Measurements from ENCODE around the gene CLSTN2. TPM values are rescaled to one million over a fixed set of nuclear protein-coding genes. Genes with fewer than 3 reads are reported as not detected.
A peak's percentile ranks its signal among the peaks of the same experiment; 100 is the strongest.

CLSTN2 gene
- total RNA-seq, 2 donors from 2014 or later, result not detected

- ATAC-seq (replicated peaks in 1 of 2), result no peak
- Mint-ChIP-seq H3K9me3 (no peaks in the 10 kb centered on the region), H3K27ac (no peak overlapping the region), H3K36me3 (ENCODE audit: insufficient read depth in 2 of 2) (no peaks in the 10 kb centered on the region), H3K4me3 (no peak overlapping the region), H3K4me1 (ENCODE audit: low read depth) (no peaks in the 10 kb centered on the region), H3K27me3 (ENCODE audit: low read depth) (peaks cover 31% of the 10 kb centered on the region)
- no peak for DNase-seq
These were observed 4.8 kb upstream of the CLSTN2 start for GRCh38 chr3:139930211-139930610.

- Mint-ChIP-seq H3K9me3 (no peaks in the 10 kb centered on the region), H3K27me3 (ENCODE audit: low read depth) (peaks cover 64% of the 10 kb centered on the region)
- no peak for ATAC-seq (replicated peaks in 1 of 2)
These were observed 1.2 kb upstream of the CLSTN2 start for GRCh38 chr3:139933766-139934165.

GRCh38 chr3:139934613-139935015, 371 bp upstream of the CLSTN2 start:
- Mint-ChIP-seq H3K4me3 (peak overlapping the region; percentile 10 to 52), H3K27me3 (ENCODE audit: low read depth) (peaks cover 66% of the 10 kb centered on the region), H3K9me3 (no peaks in the 10 kb centered on the region), H3K36me3 (ENCODE audit: insufficient read depth in 2 of 2) (peaks cover 0 to 2% of the 10 kb centered on the region in 2 donors), H3K4me1 (ENCODE audit: low read depth) (peaks cover 10% of the 10 kb centered on the region), H3K27ac (no peak overlapping the region)
- peak; percentile 15 to 19 for DNase-seq
- peak; percentile 66 to 74 for ATAC-seq (replicated peaks in 1 of 2)

More at GRCh38 chr3:139933766-139934165, 1.2 kb upstream of the CLSTN2 start:
- no peak overlapping the region for H3K27ac Mint-ChIP-seq
- peaks cover 0 to 2% of the 10 kb centered on the region in 2 donors for H3K36me3 Mint-ChIP-seq (ENCODE audit: insufficient read depth in 2 of 2)
- peaks cover 10% of the 10 kb centered on the region for H3K4me1 Mint-ChIP-seq (ENCODE audit: low read depth)
- H3K4me3 Mint-ChIP-seq, result no peak overlapping the region
- no peak for DNase-seq

GRCh38 chr3:139935866-139936817, 1.2 kb downstream of the CLSTN2 start:
- Mint-ChIP-seq H3K27me3 (ENCODE audit: low read depth) (peaks cover 73% of the 10 kb centered on the region), H3K4me1 (ENCODE audit: low read depth) (peaks cover 10% of the 10 kb centered on the region), H3K27ac (no peak overlapping the region), H3K9me3 (no peaks in the 10 kb centered on the region), H3K4me3 (peak overlapping the region; percentile 18 to 43), H3K36me3 (ENCODE audit: insufficient read depth in 2 of 2) (peaks cover 0 to 2% of the 10 kb centered on the region in 2 donors)
- ATAC-seq (replicated peaks in 1 of 2) (no peak), DNase-seq (no peak)

GRCh38 chr3:139937674-139938279, 2.8 kb downstream of the CLSTN2 start:
- peaks cover 10% of the 10 kb centered on the region for H3K4me1 Mint-ChIP-seq (ENCODE audit: low read depth)
- ATAC-seq (replicated peaks in 1 of 2) (no peak), DNase-seq (peak; percentile 8 to 26)
- peaks cover 0 to 2% of the 10 kb centered on the region in 2 donors for H3K36me3 Mint-ChIP-seq (ENCODE audit: insufficient read depth in 2 of 2)
- H3K27ac Mint-ChIP-seq, result no peak overlapping the region
- H3K4me3 Mint-ChIP-seq, result no peak overlapping the region
- peaks cover 75% of the 10 kb centered on the region for H3K27me3 Mint-ChIP-seq (ENCODE audit: low read depth)
- no peaks in the 10 kb centered on the region for H3K9me3 Mint-ChIP-seq

- DNase-seq, result no peak
- ATAC-seq (replicated peaks in 1 of 2), result no peak
- Mint-ChIP-seq H3K9me3 (no peaks in the 10 kb centered on the region), H3K36me3 (ENCODE audit: insufficient read depth in 2 of 2) (peaks cover 0 to 2% of the 10 kb centered on the region in 2 donors), H3K4me1 (ENCODE audit: low read depth) (peaks cover 10% of the 10 kb centered on the region), H3K27ac (no peak overlapping the region), H3K4me3 (no peak overlapping the region), H3K27me3 (ENCODE audit: low read depth) (peaks cover 72% of the 10 kb centered on the region)
These were observed 4.8 kb downstream of the CLSTN2 start for GRCh38 chr3:139939681-139940190.

GRCh38 chr3:139940622-139941021, 5.6 kb downstream of the CLSTN2 start:
- Mint-ChIP-seq H3K4me3 (no peak overlapping the region), H3K36me3 (ENCODE audit: insufficient read depth in 2 of 2) (peaks cover 0 to 2% of the 10 kb centered on the region in 2 donors), H3K9me3 (no peaks in the 10 kb centered on the region), H3K27me3 (ENCODE audit: low read depth) (peaks cover 70% of the 10 kb centered on the region), H3K4me1 (ENCODE audit: low read depth) (peaks cover 9% of the 10 kb centered on the region), H3K27ac (no peak overlapping the region)
- no peak for DNase-seq
- ATAC-seq (replicated peaks in 1 of 2), result no peak

- Mint-ChIP-seq H3K9me3 (no peaks in the 10 kb centered on the region), H3K27ac (no peak overlapping the region), H3K4me1 (ENCODE audit: low read depth) (no peaks in the 10 kb centered on the region), H3K36me3 (ENCODE audit: insufficient read depth in 2 of 2) (peaks cover 0 to 2% of the 10 kb centered on the region in 2 donors), H3K4me3 (no peak overlapping the region), H3K27me3 (ENCODE audit: low read depth) (peaks cover 61% of the 10 kb centered on the region)
- DNase-seq (no peak), ATAC-seq (replicated peaks in 1 of 2) (no peak)
These were observed 6.6 kb downstream of the CLSTN2 start for GRCh38 chr3:139941580-139941979.

- Mint-ChIP-seq H3K4me1 (ENCODE audit: low read depth) (no peaks in the 10 kb centered on the region), H3K27ac (no peak overlapping the region), H3K4me3 (no peak overlapping the region), H3K27me3 (ENCODE audit: low read depth) (peaks cover 33% of the 10 kb centered on the region), H3K9me3 (no peaks in the 10 kb centered on the region), H3K36me3 (ENCODE audit: insufficient read depth in 2 of 2) (no peaks in the 10 kb centered on the region)
- DNase-seq, result no peak
- ATAC-seq (replicated peaks in 1 of 2), result no peak
These were observed 9.4 kb downstream of the CLSTN2 start for GRCh38 chr3:139944256-139944910.

- Mint-ChIP-seq H3K27ac (no peak overlapping the region), H3K9me3 (no peaks in the 10 kb centered on the region), H3K36me3 (ENCODE audit: insufficient read depth in 2 of 2) (no peaks in the 10 kb centered on the region), H3K4me3 (no peak overlapping the region), H3K27me3 (ENCODE audit: low read depth) (peaks cover 22% of the 10 kb centered on the region), H3K4me1 (ENCODE audit: low read depth) (no peaks in the 10 kb centered on the region)
- DNase-seq, result no peak
- no peak for ATAC-seq (replicated peaks in 1 of 2)
These were observed 10.4 kb downstream of the CLSTN2 start for GRCh38 chr3:139945386-139945785.

- H3K36me3 Mint-ChIP-seq (ENCODE audit: insufficient read depth in 2 of 2), result no peaks in the 10 kb centered on the region
- H3K4me1 Mint-ChIP-seq (ENCODE audit: low read depth), result no peaks in the 10 kb centered on the region
- ATAC-seq (replicated peaks in 1 of 2) (no peak), DNase-seq (no peak)
- no peak overlapping the region for H3K4me3 Mint-ChIP-seq
- H3K27ac Mint-ChIP-seq, result no peak overlapping the region
- no peaks in the 10 kb centered on the region for H3K9me3 Mint-ChIP-seq
- H3K27me3 Mint-ChIP-seq (ENCODE audit: low read depth), result peaks cover 21% of the 10 kb centered on the region
These were observed 11.0 kb downstream of the CLSTN2 start for GRCh38 chr3:139945942-139946341.

- H3K9me3 Mint-ChIP-seq, result no peaks in the 10 kb centered on the region
- ATAC-seq (replicated peaks in 1 of 2) (peak in 1 of 2 donors; percentile 17), DNase-seq (no peak)
- no peaks in the 10 kb centered on the region for H3K36me3 Mint-ChIP-seq (ENCODE audit: insufficient read depth in 2 of 2)
- no peaks in the 10 kb centered on the region for H3K4me1 Mint-ChIP-seq (ENCODE audit: low read depth)
- peaks cover 6% of the 10 kb centered on the region for H3K27me3 Mint-ChIP-seq (ENCODE audit: low read depth)
- H3K4me3 Mint-ChIP-seq, result no peak overlapping the region
- H3K27ac Mint-ChIP-seq, result no peak overlapping the region
These were observed 13.5 kb downstream of the CLSTN2 start for GRCh38 chr3:139948467-139948866.

- Mint-ChIP-seq H3K4me1 (ENCODE audit: low read depth) (no peaks in the 10 kb centered on the region), H3K36me3 (ENCODE audit: insufficient read depth in 2 of 2) (no peaks in the 10 kb centered on the region), H3K27ac (no peak overlapping the region), H3K27me3 (ENCODE audit: low read depth) (peaks cover 2% of the 10 kb centered on the region), H3K9me3 (no peaks in the 10 kb centered on the region), H3K4me3 (no peak overlapping the region)
- no peak for DNase-seq
- peak in 1 of 2 donors; percentile 11 for ATAC-seq (replicated peaks in 1 of 2)
These were observed 13.9 kb downstream of the CLSTN2 start for GRCh38 chr3:139948898-139949297.

All from activated T-cell treated with anti-CD3 and anti-CD28 coated beads, Interleukin-2, amount 50 U/mL, for 72 hours (primary cell).